Stimulated activated CD8-positive, alpha-beta memory T cell treated with anti-CD3 and anti-CD28 coated beads, Interleukin-4, amount 100 ng/mL, for 4 hours (primary cell): ENCODE data around the gene POLH.
A peak's percentile ranks its signal among the peaks of the same experiment; 100 is the strongest.
"Not testable (repeated sequence)": the region's sequence is repeated elsewhere in the genome, so short reads cannot be mapped to it uniquely, and the experiment has no call there.

Experiments
- DNase-seq, 2 donors: peaks; one replicate each; pipeline ENCODE4 v3.0.0-alpha.2; 2020; ENCODE audit warnings: low read depth in 2 of 2, low spot score in 1 of 2

Gene POLH

GRCh38 chr6:43575772-43576551, at the start of gene POLH, which contains the start of gene XPO5:
TSS of gene POLH (plus strand) at chr6:43576185. CDS start at chr6:43582320, 6,135 bp downstream.
TSS of gene XPO5 (minus strand) at chr6:43576038. CDS start at chr6:43575864, 174 bp downstream.
- DNase-seq = peak; percentile 72 to 84

GRCh38 chr6:43532201-43532600, 43.8 kb upstream of the POLH start:
- DNase-seq = no peak

- not testable (repeated sequence) for DNase-seq
These were observed 37.0 kb upstream of the POLH start for GRCh38 chr6:43538986-43539385.

- not testable (repeated sequence) for DNase-seq
These were observed 36.6 kb upstream of the POLH start for GRCh38 chr6:43539409-43539808.

GRCh38 chr6:43540507-43540906, 35.5 kb upstream of the POLH start:
- DNase-seq = no peak

- DNase-seq = no peak
These were observed 34.1 kb upstream of the POLH start for GRCh38 chr6:43541774-43542471.

GRCh38 chr6:43544461-43544860, 31.5 kb upstream of the POLH start:
- no peak for DNase-seq

GRCh38 chr6:43547222-43547621, 28.8 kb upstream of the POLH start:
- no peak for DNase-seq

GRCh38 chr6:43557620-43558019, 18.4 kb upstream of the POLH start:
- DNase-seq = not testable (repeated sequence)

GRCh38 chr6:43559328-43559727, 16.7 kb upstream of the POLH start:
- no peak for DNase-seq

GRCh38 chr6:43570876-43571441, 5.0 kb upstream of the POLH start:
- no peak for DNase-seq

GRCh38 chr6:43572015-43572414, 4.0 kb upstream of the POLH start:
- DNase-seq = no peak

- peak in 1 of 2 donors; percentile 2 for DNase-seq
These were observed 747 bp upstream of the POLH start for GRCh38 chr6:43575105-43575771.

- DNase-seq = no peak
These were observed 2.8 kb downstream of the POLH start for GRCh38 chr6:43578748-43579147.

GRCh38 chr6:43579171-43579570, 3.2 kb downstream of the POLH start:
- no peak for DNase-seq

- DNase-seq = no peak
These were observed 6.9 kb downstream of the POLH start for GRCh38 chr6:43582911-43583310.

GRCh38 chr6:43584892-43585570, 9.0 kb downstream of the POLH start:
- DNase-seq = no peak

- DNase-seq = no peak
These were observed 12.2 kb downstream of the POLH start for GRCh38 chr6:43588194-43588593.

- not testable (repeated sequence) for DNase-seq
These were observed 13.6 kb downstream of the POLH start for GRCh38 chr6:43589564-43589963.

GRCh38 chr6:43593938-43594337, 18.0 kb downstream of the POLH start:
- DNase-seq = no peak

GRCh38 chr6:43600595-43600994, 24.6 kb downstream of the POLH start:
- no peak for DNase-seq
